Measurements from ENCODE around the gene HOXD13.

DNA sequence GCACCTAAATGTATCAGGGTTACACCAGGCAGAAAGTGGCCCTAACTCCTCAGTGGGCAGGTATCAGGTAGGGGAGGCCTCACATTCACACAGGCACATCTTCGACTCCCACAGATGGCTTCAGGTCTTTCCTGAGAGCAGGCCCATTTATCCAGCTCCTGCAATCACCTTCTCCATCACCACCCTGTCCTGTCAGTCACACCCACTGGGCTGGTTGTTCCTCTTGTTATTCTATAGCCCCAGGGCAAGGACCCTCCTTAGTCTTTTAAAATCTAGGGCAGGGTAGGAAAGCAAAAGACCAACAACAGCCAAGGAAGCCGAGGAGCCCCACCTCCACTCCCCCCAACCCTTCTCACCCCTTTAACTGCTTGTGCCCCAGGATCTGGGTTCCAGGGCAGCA lies 49.8 kb downstream of the HOXD13 start:
- no peak for TF ChIP-seq POLR2AphosphoS5 (IDR thresholded peaks at IDR 0.05; ENCODE audit: low read depth, low read length)
- TF ChIP-seq, protein P1, sequence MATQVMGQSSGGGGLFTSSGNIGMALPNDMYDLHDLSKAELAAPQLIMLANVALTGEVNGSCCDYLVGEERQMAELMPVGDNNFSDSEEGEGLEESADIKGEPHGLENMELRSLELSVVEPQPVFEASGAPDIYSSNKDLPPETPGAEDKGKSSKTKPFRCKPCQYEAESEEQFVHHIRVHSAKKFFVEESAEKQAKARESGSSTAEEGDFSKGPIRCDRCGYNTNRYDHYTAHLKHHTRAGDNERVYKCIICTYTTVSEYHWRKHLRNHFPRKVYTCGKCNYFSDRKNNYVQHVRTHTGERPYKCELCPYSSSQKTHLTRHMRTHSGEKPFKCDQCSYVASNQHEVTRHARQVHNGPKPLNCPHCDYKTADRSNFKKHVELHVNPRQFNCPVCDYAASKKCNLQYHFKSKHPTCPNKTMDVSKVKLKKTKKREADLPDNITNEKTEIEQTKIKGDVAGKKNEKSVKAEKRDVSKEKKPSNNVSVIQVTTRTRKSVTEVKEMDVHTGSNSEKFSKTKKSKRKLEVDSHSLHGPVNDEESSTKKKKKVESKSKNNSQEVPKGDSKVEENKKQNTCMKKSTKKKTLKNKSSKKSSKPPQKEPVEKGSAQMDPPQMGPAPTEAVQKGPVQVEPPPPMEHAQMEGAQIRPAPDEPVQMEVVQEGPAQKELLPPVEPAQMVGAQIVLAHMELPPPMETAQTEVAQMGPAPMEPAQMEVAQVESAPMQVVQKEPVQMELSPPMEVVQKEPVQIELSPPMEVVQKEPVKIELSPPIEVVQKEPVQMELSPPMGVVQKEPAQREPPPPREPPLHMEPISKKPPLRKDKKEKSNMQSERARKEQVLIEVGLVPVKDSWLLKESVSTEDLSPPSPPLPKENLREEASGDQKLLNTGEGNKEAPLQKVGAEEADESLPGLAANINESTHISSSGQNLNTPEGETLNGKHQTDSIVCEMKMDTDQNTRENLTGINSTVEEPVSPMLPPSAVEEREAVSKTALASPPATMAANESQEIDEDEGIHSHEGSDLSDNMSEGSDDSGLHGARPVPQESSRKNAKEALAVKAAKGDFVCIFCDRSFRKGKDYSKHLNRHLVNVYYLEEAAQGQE (IDR thresholded peaks at IDR 0.05; ENCODE audit: insufficient read depth in 1 of 2, low read depth in 2 of 2, low read length in 2 of 2): no peak
- TF ChIP-seq SIN3A (IDR thresholded peaks at IDR 0.05; ENCODE audit: borderline replicate concordance, insufficient read depth, low read length): no peak
- no peak for TF ChIP-seq TAF1 (IDR thresholded peaks at IDR 0.05; ENCODE audit: borderline replicate concordance, insufficient read depth, low read length)
- TF ChIP-seq FOXP2 (optimal IDR thresholded peaks at IDR 0.05; ENCODE audit: borderline replicate concordance, extremely low read depth, extremely low read length, insufficient read depth): no peak

Measured in PFSK-1 (cell line).